GM10266 (cell line): ENCODE measurements around the gene CTSV.
A peak's percentile ranks its signal among the peaks of the same experiment; 100 is the strongest.
"Not testable (repeated sequence)": the region's sequence is repeated elsewhere in the genome, so short reads cannot be mapped to it uniquely, and the experiment has no call there.

ENCODE experiments used
- DNase-seq: peaks from one replicate; pipeline ENCODE4 v3.0.0; 2012; ENCODE audit errors: extremely low spot score
- CTCF ChIP-seq: IDR thresholded peaks from 2 replicates; pipeline ENCODE4 v1.5.1; 2012; ENCODE audit warnings: mild to moderate bottlenecking, low read depth; ENCODE audit not compliant: control insufficient read depth, insufficient read depth; ENCODE audit errors: missing control alignments

CTSV gene

GRCh38 chr9:97038611-97039513 is at the start of gene CTSV:
TSS of gene CTSV (minus strand) at chr9:97039142. CDS start at chr9:97038043, 1,099 bp downstream.
- TF ChIP-seq CTCF = no peak
- DNase-seq = peak; percentile 91

GRCh38 chr9:97087668-97088215 is 48.8 kb upstream of the CTSV start:
- not testable (repeated sequence) for DNase-seq

GRCh38 chr9:97084562-97084991 is 45.6 kb upstream of the CTSV start:
- DNase-seq = not testable (repeated sequence)

- TF ChIP-seq CTCF = no peak
- DNase-seq = no peak
Measured at GRCh38 chr9:97078362-97078761, 39.4 kb upstream of the CTSV start.

GRCh38 chr9:97077452-97078295 is 38.7 kb upstream of the CTSV start:
- no peak for TF ChIP-seq CTCF
- DNase-seq = no peak

- DNase-seq = not testable (repeated sequence)
Measured at GRCh38 chr9:97076731-97077451, 37.9 kb upstream of the CTSV start.

- TF ChIP-seq CTCF = no peak
- DNase-seq = no peak
Measured at GRCh38 chr9:97076238-97076637, 37.3 kb upstream of the CTSV start.

- no peak for DNase-seq
- no peak for TF ChIP-seq CTCF
Measured at GRCh38 chr9:97075289-97075985, 36.5 kb upstream of the CTSV start.
